DMS153 (cell line): ENCODE results near the gene ADIG.

Experiments
- DNase-seq: peaks from one replicate; lab custom pipeline; 2025; lab: John Stamatoyannopoulos, UW

ADIG gene

GRCh38 chr20:38602185-38602581 lies 21.2 kb downstream of the ADIG start:
- DNase-seq, result no peak

GRCh38 chr20:38603286-38603685 lies 22.3 kb downstream of the ADIG start:
- DNase-seq, result no peak

GRCh38 chr20:38604873-38605303 lies 23.9 kb downstream of the ADIG start:
- DNase-seq, result no peak

- DNase-seq, result no peak
Measured at GRCh38 chr20:38607351-38607750, 26.4 kb downstream of the ADIG start.

- no peak for DNase-seq
Measured at GRCh38 chr20:38608188-38608587, 27.2 kb downstream of the ADIG start.

GRCh38 chr20:38609815-38610214 lies 28.8 kb downstream of the ADIG start:
- DNase-seq, result no peak

- no peak for DNase-seq
Measured at GRCh38 chr20:38610521-38610920, 29.5 kb downstream of the ADIG start.

- DNase-seq, result no peak
Measured at GRCh38 chr20:38612751-38613515, 31.9 kb downstream of the ADIG start.

GRCh38 chr20:38615283-38615682 lies 34.3 kb downstream of the ADIG start:
- DNase-seq, result no peak

GRCh38 chr20:38616457-38616856 lies 35.5 kb downstream of the ADIG start:
- no peak for DNase-seq

GRCh38 chr20:38617011-38617829 lies 36.2 kb downstream of the ADIG start:
- DNase-seq, result no peak

GRCh38 chr20:38617830-38618196 lies 36.8 kb downstream of the ADIG start:
- no peak for DNase-seq

- DNase-seq, result no peak
Measured at GRCh38 chr20:38620441-38620840, 39.4 kb downstream of the ADIG start.

GRCh38 chr20:38623061-38623460 lies 42.1 kb downstream of the ADIG start:
- DNase-seq, result no peak

- DNase-seq, result no peak
Measured at GRCh38 chr20:38624084-38624483, 43.1 kb downstream of the ADIG start.

GRCh38 chr20:38625896-38626295 lies 44.9 kb downstream of the ADIG start:
- DNase-seq, result no peak

GRCh38 chr20:38626921-38627659 lies 46.1 kb downstream of the ADIG start:
- no peak for DNase-seq

- DNase-seq, result no peak
Measured at GRCh38 chr20:38628580-38629470, 47.8 kb downstream of the ADIG start.

GRCh38 chr20:38629979-38630378 lies 49.0 kb downstream of the ADIG start:
- DNase-seq, result no peak

- no peak for DNase-seq
Measured at GRCh38 chr20:38630727-38631126, 49.7 kb downstream of the ADIG start.

- no peak for DNase-seq
Measured at GRCh38 chr20:38631155-38632022, 50.4 kb downstream of the ADIG start.
